ENCODE results near the gene WDR5B.

DNA sequence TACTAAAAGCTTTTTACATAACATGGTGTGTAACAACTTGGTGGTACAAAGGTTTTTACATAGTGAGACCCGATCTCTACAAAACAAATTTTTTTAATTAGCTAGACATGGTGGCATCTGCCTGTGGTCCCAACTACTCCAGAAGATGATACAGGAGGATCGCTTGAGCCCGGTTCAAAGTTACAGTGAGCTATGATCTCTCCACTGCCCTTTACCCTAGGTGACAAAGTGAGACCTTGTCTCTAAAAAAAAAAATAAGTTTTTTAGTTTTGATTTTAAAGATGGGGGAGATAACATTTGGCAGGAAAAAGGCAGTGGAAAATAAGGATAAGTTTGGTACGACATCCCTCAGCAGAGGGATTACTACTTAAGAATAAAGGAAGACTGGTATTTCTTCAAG lies 26.0 kb downstream of the WDR5B start:
- TF ChIP-seq POLR2A (IDR thresholded peaks at IDR 0.05; ENCODE audit: low read depth, low read length) (no peak), POLR2AphosphoS5 (IDR thresholded peaks at IDR 0.05; ENCODE audit: low read depth, low read length) (no peak)
